Measurements from ENCODE around the gene CD4.

DNA sequence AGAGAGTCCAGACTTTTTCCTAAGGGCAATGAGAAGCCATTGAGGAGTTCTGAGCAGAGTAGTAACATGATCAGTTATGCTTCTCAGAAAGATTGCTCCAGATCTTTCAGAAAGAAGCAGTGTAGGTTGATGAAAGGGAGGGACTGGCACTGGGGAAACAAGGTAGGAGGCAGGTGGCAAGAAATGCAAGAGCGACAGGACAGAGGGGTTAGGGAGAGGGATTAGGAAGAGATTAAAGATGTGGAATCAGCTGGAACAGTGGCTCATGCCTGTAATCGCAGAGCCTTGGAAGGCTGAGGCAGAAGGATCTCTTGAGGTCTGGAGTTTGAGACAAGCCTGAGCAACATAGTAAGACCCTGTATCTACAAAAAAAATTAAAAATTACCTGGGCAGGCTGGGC is 58.3 kb downstream of the CD4 start:
- TF ChIP-seq POLR2A (IDR thresholded peaks at IDR 0.05; ENCODE audit: low read depth) (no peak), EP300 (IDR thresholded peaks at IDR 0.05) (no peak)
- TF ChIP-seq, protein P1, sequence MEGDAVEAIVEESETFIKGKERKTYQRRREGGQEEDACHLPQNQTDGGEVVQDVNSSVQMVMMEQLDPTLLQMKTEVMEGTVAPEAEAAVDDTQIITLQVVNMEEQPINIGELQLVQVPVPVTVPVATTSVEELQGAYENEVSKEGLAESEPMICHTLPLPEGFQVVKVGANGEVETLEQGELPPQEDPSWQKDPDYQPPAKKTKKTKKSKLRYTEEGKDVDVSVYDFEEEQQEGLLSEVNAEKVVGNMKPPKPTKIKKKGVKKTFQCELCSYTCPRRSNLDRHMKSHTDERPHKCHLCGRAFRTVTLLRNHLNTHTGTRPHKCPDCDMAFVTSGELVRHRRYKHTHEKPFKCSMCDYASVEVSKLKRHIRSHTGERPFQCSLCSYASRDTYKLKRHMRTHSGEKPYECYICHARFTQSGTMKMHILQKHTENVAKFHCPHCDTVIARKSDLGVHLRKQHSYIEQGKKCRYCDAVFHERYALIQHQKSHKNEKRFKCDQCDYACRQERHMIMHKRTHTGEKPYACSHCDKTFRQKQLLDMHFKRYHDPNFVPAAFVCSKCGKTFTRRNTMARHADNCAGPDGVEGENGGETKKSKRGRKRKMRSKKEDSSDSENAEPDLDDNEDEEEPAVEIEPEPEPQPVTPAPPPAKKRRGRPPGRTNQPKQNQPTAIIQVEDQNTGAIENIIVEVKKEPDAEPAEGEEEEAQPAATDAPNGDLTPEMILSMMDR (IDR thresholded peaks at IDR 0.05): no peak

Data from esophagus muscularis mucosa (tissue), 4 donors.